Activated naive CD4-positive, alpha-beta T cell treated with anti-CD3 and anti-CD28 coated beads, Interleukin-2, amount 50 U/mL, for 72 hours (primary cell): Measurements from ENCODE around the gene CLPTM1L. TPM values are rescaled to one million over a fixed set of nuclear protein-coding genes. Genes with fewer than 3 reads are reported as not detected.
"Not testable (repeated sequence)": the region's sequence is repeated elsewhere in the genome, so short reads cannot be mapped to it uniquely, and the experiment has no call there.

Source experiments
- ATAC-seq, 2 donors: fragments of 150-1000 bp; cut with Tn5 transposase; 2 replicates each; pipeline ENCODE4 v1.10.0; 2021; ENCODE audit warnings: mild to moderate bottlenecking in 2 of 2, moderate library complexity in 2 of 2
- DNase-seq, 2 donors: peaks; one replicate each; pipeline ENCODE4 v3.0.0; 2021 to 2022; ENCODE audit warnings: low spot score in 2 of 2
- H3K27ac Mint-ChIP-seq, 2 donors: one replicate each; pipeline ENCODE4 v1.8.0; 2022; ENCODE audit warnings: mild to moderate bottlenecking in 2 of 2, mixed read lengths in 2 of 2
- H3K36me3 Mint-ChIP-seq, 2 donors: one replicate each; pipeline ENCODE4 v1.8.0; 2022; ENCODE audit warnings: mixed read lengths in 2 of 2
- H3K9me3 Mint-ChIP-seq, 2 donors: one replicate each; pipeline ENCODE4 v1.8.0; 2022; ENCODE audit warnings: mixed read lengths in 2 of 2
- total RNA-seq, 2 donors: library from RNA; stranded (reverse); gene quantifications; one replicate each; pipeline ENCODE4 v1.2.3, GENCODE V29; 2022

The CLPTM1L gene
- total RNA-seq, 2 donors from 2014 or later = 44.8 to 67.9 TPM

GRCh38 chr5:1383886-1384401, 39.0 kb upstream of the CLPTM1L start:
- no peak for ATAC-seq
- DNase-seq = no peak
- no peaks in the 10 kb centered on the region for H3K36me3 Mint-ChIP-seq
- peaks cover 0 to 8% of the 10 kb centered on the region in 2 donors for H3K9me3 Mint-ChIP-seq
- H3K27ac Mint-ChIP-seq = no peak overlapping the region

GRCh38 chr5:1383344-1383743, 38.4 kb upstream of the CLPTM1L start:
- peaks cover 0 to 2% of the 10 kb centered on the region in 2 donors for H3K9me3 Mint-ChIP-seq
- ATAC-seq (no peak), DNase-seq (no peak)
- H3K36me3 Mint-ChIP-seq = no peaks in the 10 kb centered on the region
- no peak overlapping the region for H3K27ac Mint-ChIP-seq

GRCh38 chr5:1382248-1382700, 37.4 kb upstream of the CLPTM1L start:
- Mint-ChIP-seq H3K36me3 (no peaks in the 10 kb centered on the region), H3K9me3 (no peaks in the 10 kb centered on the region), H3K27ac (no peak overlapping the region)
- no peak for DNase-seq
- ATAC-seq = no peak

GRCh38 chr5:1381370-1382247, 36.7 kb upstream of the CLPTM1L start:
- DNase-seq (no peak), ATAC-seq (no peak)
- Mint-ChIP-seq H3K36me3 (no peaks in the 10 kb centered on the region), H3K9me3 (no peaks in the 10 kb centered on the region), H3K27ac (no peak overlapping the region)

GRCh38 chr5:1380910-1381309, 36.0 kb upstream of the CLPTM1L start:
- Mint-ChIP-seq H3K9me3 (no peaks in the 10 kb centered on the region), H3K36me3 (no peaks in the 10 kb centered on the region), H3K27ac (no peak overlapping the region)
- DNase-seq = no peak
- no peak for ATAC-seq

- H3K27ac Mint-ChIP-seq = no peak overlapping the region
- H3K9me3 Mint-ChIP-seq = no peaks in the 10 kb centered on the region
- no peaks in the 10 kb centered on the region for H3K36me3 Mint-ChIP-seq
- DNase-seq (peak in 1 of 2 donors; percentile 60), ATAC-seq (peak; percentile 90 to 94)
Measured at GRCh38 chr5:1380011-1380817, 35.3 kb upstream of the CLPTM1L start.

- ATAC-seq = no peak
- no peaks in the 10 kb centered on the region for H3K36me3 Mint-ChIP-seq
- no peaks in the 10 kb centered on the region for H3K9me3 Mint-ChIP-seq
- DNase-seq = no peak
- H3K27ac Mint-ChIP-seq = no peak overlapping the region
Measured at GRCh38 chr5:1378866-1379659, 34.2 kb upstream of the CLPTM1L start.

GRCh38 chr5:1378096-1378495, 33.2 kb upstream of the CLPTM1L start:
- Mint-ChIP-seq H3K9me3 (no peaks in the 10 kb centered on the region), H3K36me3 (no peaks in the 10 kb centered on the region), H3K27ac (no peak overlapping the region)
- no peak for DNase-seq
- no peak for ATAC-seq

- no peak for ATAC-seq
- Mint-ChIP-seq H3K27ac (no peak overlapping the region), H3K9me3 (no peaks in the 10 kb centered on the region), H3K36me3 (no peaks in the 10 kb centered on the region)
- DNase-seq = no peak
Measured at GRCh38 chr5:1376981-1377380, 32.1 kb upstream of the CLPTM1L start.

- DNase-seq = no peak
- no peak overlapping the region for H3K27ac Mint-ChIP-seq
- no peaks in the 10 kb centered on the region for H3K36me3 Mint-ChIP-seq
- ATAC-seq = no peak
- H3K9me3 Mint-ChIP-seq = no peaks in the 10 kb centered on the region
Measured at GRCh38 chr5:1375871-1376810, 31.2 kb upstream of the CLPTM1L start.

- no peak for ATAC-seq
- H3K36me3 Mint-ChIP-seq = no peaks in the 10 kb centered on the region
- H3K27ac Mint-ChIP-seq = no peak overlapping the region
- no peaks in the 10 kb centered on the region for H3K9me3 Mint-ChIP-seq
- DNase-seq = no peak
Measured at GRCh38 chr5:1374679-1375055, 29.8 kb upstream of the CLPTM1L start.

- Mint-ChIP-seq H3K27ac (no peak overlapping the region), H3K36me3 (no peaks in the 10 kb centered on the region), H3K9me3 (no peaks in the 10 kb centered on the region)
- ATAC-seq (no peak), DNase-seq (no peak)
Measured at GRCh38 chr5:1374030-1374678, 29.3 kb upstream of the CLPTM1L start.

- not testable (repeated sequence) for H3K36me3 Mint-ChIP-seq, H3K27ac Mint-ChIP-seq, ATAC-seq, DNase-seq, H3K9me3 Mint-ChIP-seq
Measured at GRCh38 chr5:1371972-1372342, 27.1 kb upstream of the CLPTM1L start.

GRCh38 chr5:1371218-1371971, 26.5 kb upstream of the CLPTM1L start:
- no peak for ATAC-seq
- no peak overlapping the region for H3K27ac Mint-ChIP-seq
- no peak for DNase-seq
- H3K9me3 Mint-ChIP-seq = no peaks in the 10 kb centered on the region
- no peaks in the 10 kb centered on the region for H3K36me3 Mint-ChIP-seq

- DNase-seq = no peak
Measured at GRCh38 chr5:1370006-1370405, 25.1 kb upstream of the CLPTM1L start.

More at GRCh38 chr5:1370006-1370405, 25.1 kb upstream of the CLPTM1L start:
- Mint-ChIP-seq H3K36me3 (no peaks in the 10 kb centered on the region), H3K27ac (no peak overlapping the region), H3K9me3 (no peaks in the 10 kb centered on the region)
- ATAC-seq = no peak
